HEK293 (cell line): Measurements from ENCODE around the gene WDR17.

Source experiments
- CTCF ChIP-seq: fragments of 450-650 bp; formaldehyde crosslinking; IDR thresholded peaks from 2 replicates; pipeline ENCODE4 v1.5.1; 2016; ENCODE audit warnings: missing biosample characterization, missing genetic modification characterization
- HOXC10 ChIP-seq: sonication (generic); formaldehyde crosslinking; IDR thresholded peaks from 2 replicates; pipeline ENCODE4 v1.8.1; 2023; ENCODE audit warnings: mild to moderate bottlenecking, missing genetic modification reagents
- PRDM10 ChIP-seq: fragments of 450-650 bp; formaldehyde crosslinking; IDR thresholded peaks from 2 replicates; pipeline ENCODE4 v1.5.1; 2016; ENCODE audit warnings: missing biosample characterization, missing genetic modification characterization
- SCRT1 ChIP-seq: fragments of 450-650 bp; formaldehyde crosslinking; IDR thresholded peaks from 2 replicates; pipeline ENCODE4 v1.5.1; 2016; ENCODE audit warnings: missing biosample characterization, missing genetic modification characterization, borderline replicate concordance
- TSHZ1 ChIP-seq: fragments of 450-650 bp; formaldehyde crosslinking; IDR thresholded peaks from 2 replicates; pipeline ENCODE4 v1.5.1; 2016; ENCODE audit warnings: missing biosample characterization, missing genetic modification characterization, borderline replicate concordance
- YY1 ChIP-seq: fragments of 450-650 bp; formaldehyde crosslinking; IDR thresholded peaks from 2 replicates; pipeline ENCODE4 v1.5.1; 2018; ENCODE audit warnings: missing biosample characterization, missing genetic modification characterization
- ZBTB11 ChIP-seq: fragments of 450-650 bp; formaldehyde crosslinking; conservative IDR thresholded peaks from 2 replicates; pipeline ENCODE4 v1.5.1; 2016; ENCODE audit warnings: low read depth, missing biosample characterization, missing genetic modification characterization
- ZBTB21 ChIP-seq: fragments of 450-650 bp; formaldehyde crosslinking; IDR thresholded peaks from 2 replicates; pipeline ENCODE4 v1.5.1; 2017; ENCODE audit warnings: missing biosample characterization, missing genetic modification characterization
- ZBTB6 ChIP-seq: fragments of 450-650 bp; formaldehyde crosslinking; IDR thresholded peaks from 2 replicates; pipeline ENCODE4 v1.5.1; 2017; ENCODE audit warnings: missing biosample characterization, missing genetic modification characterization
- ZEB2 ChIP-seq: fragments of 450-650 bp; formaldehyde crosslinking; IDR thresholded peaks from 2 replicates; pipeline ENCODE4 v1.5.1; 2016; ENCODE audit warnings: missing biosample characterization, missing genetic modification characterization
- ZNF121 ChIP-seq: fragments of 450-650 bp; formaldehyde crosslinking; IDR thresholded peaks from 2 replicates; pipeline ENCODE4 v1.5.1; 2016; ENCODE audit warnings: missing biosample characterization, missing genetic modification characterization
- ZNF138 ChIP-seq: fragments of 450-650 bp; formaldehyde crosslinking; IDR thresholded peaks from 2 replicates; pipeline ENCODE4 v1.5.1; 2016; ENCODE audit warnings: missing biosample characterization, missing genetic modification characterization, borderline replicate concordance
- ZNF274 ChIP-seq, 2 experiments: fragments of 200-500 bp in 1 of 2; fragments of 450-650 bp in 1 of 2; sonication (Bioruptor generic) in 1 of 2; formaldehyde crosslinking in 1 of 2; IDR thresholded peaks; 2 replicates each; pipeline versions ENCODE4 v1.5.1 to v1.6.1; 2014 to 2016; ENCODE audit warnings: borderline replicate concordance in 1 of 2, inconsistent platforms in 1 of 2, low read length in 1 of 2, missing biosample characterization in 1 of 2, missing genetic modification characterization in 1 of 2
- ZNF521 ChIP-seq: fragments of 450-650 bp; formaldehyde crosslinking; IDR thresholded peaks from 2 replicates; pipeline ENCODE4 v1.5.1; 2017; ENCODE audit warnings: missing biosample characterization, mild to moderate bottlenecking, missing genetic modification characterization

- no peak for TF ChIP-seq CTCF (tag by site-specific recombination)
- TF ChIP-seq ZBTB11 (tag by site-specific recombination) = no peak
- TF ChIP-seq ZBTB21 (tag by site-specific recombination) = no peak
- TF ChIP-seq ZNF274 (IDR thresholded peaks at IDR 0.05; ENCODE audit: low read length) = no peak
- no peak for TF ChIP-seq ZNF274 (tag by site-specific recombination; IDR thresholded peaks at IDR 0.05; ENCODE audit: borderline replicate concordance)
- no peak for TF ChIP-seq ZEB2 (tag by site-specific recombination)
- no peak for TF ChIP-seq SCRT1 (tag by site-specific recombination)
- TF ChIP-seq TSHZ1 = no peak
- no peak for TF ChIP-seq ZNF121
- TF ChIP-seq HOXC10 (CRISPR knock-in tag) = no peak
- no peak for TF ChIP-seq ZNF521 (tag by site-specific recombination)
- no peak for TF ChIP-seq ZNF138 (tag by site-specific recombination)
- no peak for TF ChIP-seq YY1 (tag by site-specific recombination)
- TF ChIP-seq ZBTB6 (tag by site-specific recombination) = no peak
- no peak for TF ChIP-seq PRDM10 (tag by site-specific recombination)
Measured at GRCh38 chr4:176084769-176085168, 19.1 kb downstream of the WDR17 start.
